OCI-LY3 (cell line): ENCODE measurements around the gene SNAP47.

Source experiments
- H2AFZ ChIP-seq: fragments of 200-600, 300-600 bp; shearing (Covaris generic); 2 replicates; pipeline ENCODE4 v1.6.0; 2014; ENCODE audit warnings: antibody characterized with exemption, low read depth, low read length
- H3K27ac ChIP-seq: fragments of 200-600, 300-600 bp; sonication (generic); 2 replicates; pipeline ENCODE4 v1.5.1; 2014; ENCODE audit warnings: mild to moderate bottlenecking, low read length, moderate library complexity, mixed read lengths
- H3K27me3 ChIP-seq: fragments of 200-600, 300-600 bp; sonication (generic); 2 replicates; pipeline ENCODE4 v1.6.1; 2014; ENCODE audit warnings: low read depth, low read length, mixed read lengths
- H3K36me3 ChIP-seq: fragments of 200-600, 300-600 bp; sonication (generic); replicated peaks from 2 replicates; pipeline ENCODE3; 2014; ENCODE audit warnings: low read depth, low read length, mixed read lengths
- H3K4me1 ChIP-seq: fragments of 300-600, 200-600 bp; sonication (generic); 2 replicates; pipeline ENCODE4 v1.6.1; 2014; ENCODE audit warnings: low read length, mixed read lengths
- H3K4me2 ChIP-seq: fragments of 200-600, 300-600 bp; sonication (generic); 2 replicates; pipeline ENCODE4 v1.6.1; 2014; ENCODE audit warnings: low read length, mixed read lengths
- H3K4me3 ChIP-seq: fragments of 300-600, 200-600 bp; sonication (generic); 2 replicates; pipeline ENCODE4 v1.5.1; 2014; ENCODE audit warnings: antibody characterized with exemption, mild to moderate bottlenecking, low read length, moderate library complexity
- H3K79me2 ChIP-seq: fragments of 300-600, 200-600 bp; shearing (Covaris generic); 2 replicates; pipeline ENCODE4 v1.6.1; 2014; ENCODE audit warnings: mild to moderate bottlenecking, low read length, mixed read lengths
- H3K9ac ChIP-seq: fragments of 300-600, 200-600 bp; shearing (Covaris generic); 2 replicates; pipeline ENCODE4 v1.6.0; 2014; ENCODE audit warnings: mild to moderate bottlenecking, low read length, moderate library complexity
- H3K9me3 ChIP-seq: fragments of 200-600, 300-600 bp; shearing (Covaris generic); 2 replicates; pipeline ENCODE4 v1.6.1; 2014; ENCODE audit warnings: low read length, mixed read lengths; ENCODE audit not compliant: insufficient read depth
- H4K20me1 ChIP-seq: fragments of 200-600, 300-600 bp; sonication (generic); 2 replicates; pipeline ENCODE4 v1.6.1; 2016; ENCODE audit warnings: low read length, mixed read lengths; ENCODE audit not compliant: insufficient read depth
- EZH2phosphoT487 ChIP-seq: fragments of 200-600 bp; shearing (Covaris generic); IDR thresholded peaks from 2 replicates; pipeline ENCODE4 v1.6.1; 2018; ENCODE audit warnings: antibody characterized with exemption, mixed run types, low read depth
- TF ChIP-seq, protein P1 (sequence below): fragments of 200-600, 300-600 bp; sonication (generic); IDR thresholded peaks from 2 replicates; pipeline ENCODE4 v1.5.1; 2014; ENCODE audit warnings: antibody characterized with exemption, low read length, low read depth

Gene SNAP47

GRCh38 chr1:227756172-227756959 is 21.1 kb downstream of the SNAP47 start:
- H3K27ac ChIP-seq, result peak overlapping the region; percentile 99
- peaks cover 100% of the 10 kb centered on the region for H3K4me1 ChIP-seq
- peak overlapping the region; percentile 34 for H3K4me3 ChIP-seq
- H3K9ac ChIP-seq, result peak overlapping the region; percentile 82
- H2AFZ ChIP-seq, result no peak overlapping the region
- H3K79me2 ChIP-seq, result peaks cover 87% of the 10 kb centered on the region
- H3K27me3 ChIP-seq, result no peaks in the 10 kb centered on the region
- peaks cover 12% of the 10 kb centered on the region; the same call in 1 of the 2 replicates for H3K9me3 ChIP-seq
- H3K4me2 ChIP-seq, result peak overlapping the region; percentile 81
- H4K20me1 ChIP-seq, result no peaks in the 10 kb centered on the region
- TF ChIP-seq, protein P1, sequence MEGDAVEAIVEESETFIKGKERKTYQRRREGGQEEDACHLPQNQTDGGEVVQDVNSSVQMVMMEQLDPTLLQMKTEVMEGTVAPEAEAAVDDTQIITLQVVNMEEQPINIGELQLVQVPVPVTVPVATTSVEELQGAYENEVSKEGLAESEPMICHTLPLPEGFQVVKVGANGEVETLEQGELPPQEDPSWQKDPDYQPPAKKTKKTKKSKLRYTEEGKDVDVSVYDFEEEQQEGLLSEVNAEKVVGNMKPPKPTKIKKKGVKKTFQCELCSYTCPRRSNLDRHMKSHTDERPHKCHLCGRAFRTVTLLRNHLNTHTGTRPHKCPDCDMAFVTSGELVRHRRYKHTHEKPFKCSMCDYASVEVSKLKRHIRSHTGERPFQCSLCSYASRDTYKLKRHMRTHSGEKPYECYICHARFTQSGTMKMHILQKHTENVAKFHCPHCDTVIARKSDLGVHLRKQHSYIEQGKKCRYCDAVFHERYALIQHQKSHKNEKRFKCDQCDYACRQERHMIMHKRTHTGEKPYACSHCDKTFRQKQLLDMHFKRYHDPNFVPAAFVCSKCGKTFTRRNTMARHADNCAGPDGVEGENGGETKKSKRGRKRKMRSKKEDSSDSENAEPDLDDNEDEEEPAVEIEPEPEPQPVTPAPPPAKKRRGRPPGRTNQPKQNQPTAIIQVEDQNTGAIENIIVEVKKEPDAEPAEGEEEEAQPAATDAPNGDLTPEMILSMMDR, result no peak
- TF ChIP-seq EZH2phosphoT487, result no peak
- peaks cover 77% of the 10 kb centered on the region for H3K36me3 ChIP-seq

- peak overlapping the region; percentile 82; the same call in 1 of the 2 replicates for H3K9ac ChIP-seq
- H3K79me2 ChIP-seq, result peaks cover 90% of the 10 kb centered on the region
- H3K27ac ChIP-seq, result peak overlapping the region; percentile 99
- H2AFZ ChIP-seq, result no peak overlapping the region
- TF ChIP-seq EZH2phosphoT487, result no peak
- TF ChIP-seq, protein P1, result no peak
- peaks cover 100% of the 10 kb centered on the region for H3K4me1 ChIP-seq
- H3K4me2 ChIP-seq, result peak overlapping the region; percentile 81
- peak overlapping the region; percentile 7; the same call in 1 of the 2 replicates for H3K4me3 ChIP-seq
- H3K9me3 ChIP-seq, result peaks cover 12% of the 10 kb centered on the region; the same call in 1 of the 2 replicates
- H3K27me3 ChIP-seq, result no peaks in the 10 kb centered on the region
- H3K36me3 ChIP-seq, result peaks cover 77% of the 10 kb centered on the region
- H4K20me1 ChIP-seq, result no peaks in the 10 kb centered on the region
Measured at GRCh38 chr1:227757781-227758180, 22.5 kb downstream of the SNAP47 start.

- Histone ChIP-seq H3K27me3 (no peaks in the 10 kb centered on the region), H3K27ac (peak overlapping the region; percentile 99), H3K9me3 (peaks cover 12% of the 10 kb centered on the region; the same call in 1 of the 2 replicates), H3K4me3 (peak overlapping the region; percentile 50; the same call in 1 of the 2 replicates), H3K9ac (peak overlapping the region; percentile 82), H2AFZ (no peak overlapping the region), H3K36me3 (peaks cover 74% of the 10 kb centered on the region), H4K20me1 (no peaks in the 10 kb centered on the region), H3K4me1 (peaks cover 100% of the 10 kb centered on the region), H3K4me2 (peak overlapping the region; percentile 81), H3K79me2 (peaks cover 90% of the 10 kb centered on the region)
- TF ChIP-seq, protein P1, result no peak
- TF ChIP-seq EZH2phosphoT487, result no peak
Measured at GRCh38 chr1:227758366-227758765, 23.1 kb downstream of the SNAP47 start.
